ENCODE measurements around the gene DLG4.
"Not testable (repeated sequence)": the region's sequence is repeated elsewhere in the genome, so short reads cannot be mapped to it uniquely, and the experiment has no call there.

DNA sequence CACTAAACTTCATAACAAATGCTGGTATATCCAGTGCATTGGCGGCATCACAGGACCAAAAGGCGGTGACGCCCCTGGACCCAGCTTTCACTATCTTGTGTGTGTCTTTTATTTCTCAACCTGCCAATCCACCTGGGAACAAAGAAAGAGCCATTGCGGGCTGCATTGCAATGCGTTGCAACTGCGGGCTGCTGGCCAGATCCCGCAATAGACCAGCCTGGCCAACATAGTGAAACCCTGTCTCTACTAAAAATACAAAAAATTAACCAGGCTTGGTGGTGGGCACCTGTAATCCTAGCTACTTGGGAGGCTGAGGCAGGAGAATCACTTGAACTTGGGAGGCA is 50.1 kb downstream of the DLG4 start:
- TF ChIP-seq CTCF, POLR2AphosphoS5 (IDR thresholded peaks at IDR 0.05): not testable (repeated sequence)
